ENCODE measurements around the gene ZNF611.
A peak's percentile ranks its signal among the peaks of the same experiment; 100 is the strongest.
"Not testable (repeated sequence)": the region's sequence is repeated elsewhere in the genome, so short reads cannot be mapped to it uniquely, and the experiment has no call there.

ZNF611 gene

GRCh38 chr19:52734893-52735661 is at the start of gene ZNF611:
ZNF611 (minus strand) TSS chr19:52735044; CDS start chr19:52715894, 19,150 bp downstream.
- DNase-seq: peak; percentile 96

- not testable (repeated sequence) for DNase-seq
Measured at GRCh38 chr19:52782864-52783263, 48.0 kb upstream of the ZNF611 start.

DNA sequence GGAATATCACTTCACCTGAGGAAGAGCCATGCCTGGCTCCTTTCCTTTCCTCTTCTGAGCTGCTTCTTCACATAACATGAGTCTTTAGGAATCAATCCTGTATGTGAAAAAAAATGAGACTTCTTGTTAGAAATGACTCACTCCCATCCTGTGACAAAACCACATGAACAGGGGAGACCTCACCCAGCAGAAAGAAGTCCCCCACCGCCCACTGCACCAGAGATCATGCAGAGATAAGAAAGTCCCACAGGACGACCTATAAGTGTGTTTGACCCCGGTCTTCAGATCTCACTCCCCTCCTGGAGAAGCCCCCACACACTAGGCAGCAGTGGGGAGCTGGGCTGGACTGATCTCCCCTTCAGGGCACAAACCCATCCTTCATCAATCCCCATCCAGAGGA is 44.0 kb upstream of the ZNF611 start:
- DNase-seq: peak; percentile 26

- DNase-seq: not testable (repeated sequence)
Measured at GRCh38 chr19:52756447-52756846, 21.6 kb upstream of the ZNF611 start.

DNA sequence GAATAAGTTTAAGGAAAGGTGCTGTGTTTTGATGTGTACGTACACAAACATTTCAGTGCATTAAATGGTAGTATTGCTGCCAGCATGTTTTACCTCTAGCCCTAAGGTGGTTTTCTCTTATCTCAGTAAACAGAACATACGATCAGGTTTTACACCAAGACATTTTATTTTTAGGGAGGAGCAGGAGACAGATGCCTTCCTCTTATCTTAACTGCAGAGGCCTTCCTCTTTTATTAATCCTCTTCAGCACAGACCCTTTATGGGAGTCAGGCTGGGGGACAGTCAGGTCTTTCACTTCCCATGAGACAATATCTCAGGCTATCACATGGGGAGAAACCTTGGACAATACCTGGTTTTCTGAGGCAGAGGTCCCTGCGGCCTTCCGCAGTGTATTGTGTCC is 14.9 kb upstream of the ZNF611 start:
- no peak for DNase-seq

DNA sequence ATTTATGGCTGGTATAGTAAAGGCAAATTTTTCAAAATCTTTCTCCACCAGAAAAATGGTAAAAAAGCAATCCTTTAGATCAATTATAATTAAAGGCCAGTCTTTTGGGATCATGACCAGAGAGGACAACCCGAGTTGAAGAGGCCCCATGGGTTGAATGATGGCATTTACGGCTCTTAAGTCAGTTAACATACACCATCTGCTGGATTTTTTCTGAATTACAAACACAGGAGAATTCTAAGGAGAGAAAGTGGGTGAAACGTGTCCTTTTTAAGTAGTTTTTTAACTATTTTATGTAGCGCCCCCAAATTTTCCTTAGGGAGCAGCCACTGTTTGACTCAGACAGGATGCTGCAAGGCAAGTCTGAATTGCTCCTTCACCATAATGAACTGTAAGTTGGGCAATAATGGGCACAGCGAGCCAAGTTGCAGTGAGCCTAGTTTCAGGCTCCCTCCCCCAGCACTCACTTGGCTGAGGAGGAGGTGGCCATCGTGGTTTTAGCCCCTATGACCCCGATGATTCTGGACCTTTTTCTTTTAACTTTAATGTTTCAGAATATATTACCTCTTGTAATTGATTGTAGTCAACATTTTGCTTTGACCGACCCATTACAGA is 13.6 kb upstream of the ZNF611 start:
- no peak for DNase-seq

DNA sequence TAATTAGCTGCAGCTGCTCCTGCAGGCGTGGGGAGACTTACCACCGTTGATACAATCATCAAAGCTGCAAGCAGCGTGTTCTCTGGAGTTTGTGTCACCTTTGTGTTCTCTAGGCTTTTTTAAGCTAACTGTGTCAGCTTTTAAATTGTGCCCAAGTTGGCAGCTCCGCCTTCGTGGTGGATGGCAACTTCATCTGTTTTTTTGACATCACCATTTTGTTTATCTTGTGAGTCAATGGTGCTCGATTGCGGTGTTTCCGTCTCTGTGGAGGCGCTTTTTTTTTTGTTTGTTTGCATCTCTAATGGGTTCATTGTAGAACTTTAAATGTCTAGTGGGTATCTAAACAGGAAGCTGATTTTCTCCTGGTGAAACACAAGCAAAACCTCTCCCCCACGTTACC is 11.1 kb upstream of the ZNF611 start:
- DNase-seq: peak; percentile 45

DNA sequence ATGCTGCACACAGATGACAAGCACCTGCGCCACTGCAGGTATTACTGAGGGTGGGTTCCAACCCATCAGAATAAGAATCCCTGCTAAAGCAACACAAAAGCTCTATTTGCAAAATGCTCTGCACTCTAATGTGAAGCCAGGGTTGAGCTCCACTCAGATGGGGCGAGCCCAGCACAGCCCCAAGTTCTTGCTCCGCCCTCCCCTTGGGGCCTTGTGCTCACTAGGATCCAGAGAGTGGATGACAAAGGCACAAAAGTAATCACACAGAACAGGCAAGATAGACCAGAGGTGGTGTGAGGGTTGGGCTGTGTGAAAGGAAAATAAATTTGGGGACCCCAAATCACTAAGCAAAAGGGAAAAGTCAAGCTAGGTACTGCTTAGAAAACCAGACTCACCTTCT is 8.2 kb upstream of the ZNF611 start:
- no peak for DNase-seq

- DNase-seq: no peak
Measured at GRCh38 chr19:52742516-52742915, 7.7 kb upstream of the ZNF611 start.

GRCh38 chr19:52741951-52742485 is 7.2 kb upstream of the ZNF611 start:
- DNase-seq: no peak

DNA sequence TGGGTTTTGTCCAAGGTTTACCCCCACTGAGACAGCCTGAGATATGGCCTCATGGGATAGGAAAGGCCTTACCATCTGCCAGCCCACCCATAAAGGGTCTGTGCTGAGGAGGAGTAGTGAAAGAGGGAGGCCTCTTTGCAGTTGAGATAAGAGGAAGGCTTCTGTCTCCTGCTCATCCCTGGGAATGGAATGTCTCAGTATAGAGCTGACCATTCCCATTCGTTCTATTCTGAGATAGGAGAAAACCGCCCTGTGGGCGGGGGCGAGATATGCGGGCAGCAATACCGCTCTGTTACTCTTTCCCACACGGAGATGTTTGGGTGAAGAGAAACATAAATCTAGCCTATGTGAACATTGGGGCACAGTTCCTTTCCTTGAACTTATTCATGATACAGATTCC is 6.5 kb upstream of the ZNF611 start:
- DNase-seq: not testable (repeated sequence)

DNA sequence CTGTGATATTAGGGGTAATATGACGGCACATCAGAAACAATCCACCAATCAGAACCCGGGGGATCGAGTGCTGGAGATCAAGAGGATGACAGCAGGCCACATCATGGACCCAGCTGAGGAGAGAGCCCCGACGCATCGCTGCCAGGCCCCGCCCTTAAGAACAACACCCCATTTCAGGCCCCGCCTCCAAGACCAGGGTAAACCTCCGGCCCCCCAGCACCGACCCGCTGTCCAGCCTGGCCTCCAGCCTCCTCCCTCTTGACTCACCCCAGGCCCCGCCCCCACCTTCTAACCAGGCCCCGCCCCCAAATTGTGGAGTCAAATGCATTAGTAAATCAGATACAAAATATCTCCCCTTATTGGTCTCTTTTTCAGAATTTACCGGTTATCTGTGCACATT is 4.7 kb upstream of the ZNF611 start:
- no peak for DNase-seq

- no peak for DNase-seq
Measured at GRCh38 chr19:52735734-52736133, 890 bp upstream of the ZNF611 start.

DNA sequence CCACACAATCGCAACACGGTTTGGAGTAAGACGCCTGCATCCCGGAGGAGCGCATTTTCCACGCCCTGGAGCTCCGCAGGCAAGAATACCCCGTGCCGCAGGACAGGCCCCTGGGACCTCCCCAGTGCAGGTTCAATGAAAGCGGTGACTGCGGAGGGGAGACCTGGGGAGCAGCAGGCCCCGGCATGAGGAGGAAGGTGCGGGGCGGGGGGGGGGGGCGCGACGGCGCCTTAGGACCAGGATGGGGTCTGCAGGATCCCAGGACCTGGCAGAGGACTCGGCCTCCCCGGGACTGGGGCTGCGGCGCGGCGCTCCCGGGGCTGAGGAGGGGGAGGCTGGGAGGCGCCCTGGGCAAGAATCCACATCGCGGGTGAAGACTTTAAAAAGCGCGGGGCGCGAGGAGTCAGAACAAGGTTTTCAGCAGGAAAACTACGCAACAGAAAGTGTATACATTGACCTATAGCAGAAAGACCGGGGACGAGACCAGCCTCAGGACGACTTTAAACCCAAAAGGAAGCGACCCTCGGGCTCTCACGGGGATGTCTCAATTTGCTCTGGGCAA is 432 bp downstream of the ZNF611 start:
- DNase-seq: no peak

- not testable (repeated sequence) for DNase-seq
Measured at GRCh38 chr19:52726051-52726450, 8.8 kb downstream of the ZNF611 start.

- no peak for DNase-seq
Measured at GRCh38 chr19:52725528-52725961, 9.3 kb downstream of the ZNF611 start.

DNA sequence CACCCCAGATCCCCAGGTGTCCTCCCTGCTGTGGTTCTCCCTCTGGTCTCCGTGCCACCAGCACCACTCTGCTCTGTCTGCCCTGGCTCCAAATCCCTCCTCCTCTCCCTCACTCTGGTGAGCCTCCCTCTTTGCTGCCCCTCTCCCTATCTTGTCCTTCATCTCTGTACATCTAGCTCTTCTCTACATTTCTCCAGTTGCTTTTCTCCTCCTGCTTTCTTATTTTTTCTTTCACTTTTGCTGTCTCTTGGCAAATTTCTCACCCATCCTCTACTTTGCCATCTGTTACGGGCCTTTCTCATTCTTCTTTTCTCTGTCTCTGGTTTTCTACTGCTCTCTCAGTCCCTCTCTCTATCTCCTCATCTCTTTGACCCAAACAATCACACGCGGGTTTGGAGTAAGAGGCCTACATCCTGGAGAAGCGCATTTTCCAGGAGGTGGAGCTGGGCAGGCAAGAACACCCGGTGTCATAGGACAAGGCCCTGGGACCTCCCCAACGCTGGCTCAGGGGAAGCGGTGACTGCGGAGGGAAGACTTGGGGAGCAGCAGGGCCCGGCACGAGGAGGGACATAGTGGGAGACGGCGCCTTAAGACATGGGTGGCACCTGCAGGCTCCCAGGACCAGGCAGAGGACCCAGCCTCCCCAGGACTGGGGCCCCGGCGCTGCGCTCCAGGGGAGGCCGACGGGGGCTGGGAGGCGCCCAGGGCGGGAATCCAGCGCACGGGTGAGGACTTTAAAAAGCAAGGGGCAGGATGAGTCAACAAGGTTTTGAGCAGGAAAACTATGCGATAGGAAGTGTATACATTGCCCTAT is 9.9 kb downstream of the ZNF611 start:
- DNase-seq: no peak

- not testable (repeated sequence) for DNase-seq
Measured at GRCh38 chr19:52723907-52724598, 10.8 kb downstream of the ZNF611 start.

DNA sequence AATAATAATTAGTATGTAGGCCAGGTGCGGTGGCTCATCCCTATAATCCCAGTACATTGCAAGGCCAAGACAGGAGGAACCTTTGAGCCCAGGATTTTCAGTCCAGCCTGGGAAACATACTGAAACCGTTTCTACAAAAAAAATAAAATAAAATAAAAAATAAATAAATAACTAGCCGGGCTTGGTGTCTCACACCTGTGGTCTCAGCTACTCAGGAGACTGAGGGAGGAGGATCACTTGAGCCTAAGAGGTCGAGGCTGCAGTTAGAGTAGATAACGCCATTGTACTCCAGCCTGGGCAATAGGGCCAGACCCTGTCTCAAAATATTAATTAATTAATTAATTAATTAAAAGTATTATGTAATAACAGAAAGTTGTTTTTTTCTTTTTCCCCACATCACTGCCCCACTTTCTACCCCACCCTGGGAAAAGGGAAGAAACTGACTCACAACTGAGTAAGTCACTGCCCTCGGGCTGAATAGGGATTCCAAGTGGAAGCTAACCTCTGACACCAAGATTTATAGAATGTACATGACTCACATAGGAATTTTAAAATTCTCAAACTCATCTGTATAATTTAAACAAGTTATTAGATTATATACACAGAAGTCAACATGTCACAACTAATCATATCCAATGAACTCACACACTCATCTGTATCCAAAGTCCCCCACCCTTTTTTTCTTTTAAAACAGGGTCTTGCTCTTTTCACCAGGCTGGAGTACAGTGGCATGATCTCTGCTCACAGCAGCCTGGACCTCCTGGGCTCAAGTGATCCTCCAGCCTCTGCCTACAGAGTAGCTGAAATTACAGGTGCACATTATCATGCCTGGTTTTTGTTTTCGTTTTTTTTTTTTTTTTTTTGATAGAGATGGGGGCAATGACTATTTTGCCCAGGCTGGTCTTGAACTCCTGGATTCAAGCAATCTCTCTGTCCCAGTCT is 12.5 kb downstream of the ZNF611 start:
- DNase-seq: no peak

GRCh38 chr19:52720541-52720940 is 14.3 kb downstream of the ZNF611 start:
- DNase-seq: not testable (repeated sequence)

DNA sequence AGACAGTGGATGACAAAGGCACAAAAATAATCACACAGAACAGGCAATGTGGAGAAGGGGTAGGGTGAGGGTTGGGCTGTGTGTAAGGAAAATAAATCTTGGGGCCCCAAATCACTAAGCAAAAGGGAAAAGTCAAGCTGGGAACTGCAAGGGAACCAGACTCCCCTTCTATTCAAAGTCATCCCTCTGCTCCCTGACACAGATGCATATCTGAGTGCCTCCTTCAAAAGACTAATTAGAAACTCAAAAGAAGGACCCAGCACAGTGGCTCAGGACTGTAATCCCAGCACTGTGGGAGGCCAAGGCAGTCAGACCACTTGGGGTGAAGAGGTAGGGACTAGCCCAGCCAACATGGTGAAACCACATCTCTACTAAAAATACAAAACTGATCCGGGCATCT is 18.3 kb downstream of the ZNF611 start:
- DNase-seq: no peak
